HG03108 (cell line): ENCODE results near the gene FIZ1.

ENCODE experiments used
- ATAC-seq: cut with Tn5 transposase; IDR thresholded peaks from one replicate; pipeline ENCODE4 v1.9.1; 2021; ENCODE audit warnings: moderate library complexity; ENCODE audit not compliant: unreplicated experiment

Gene FIZ1

GRCh38 chr19:55635856-55636440 is 36.6 kb upstream of the FIZ1 start:
- no peak for ATAC-seq

GRCh38 chr19:55635334-55635717 is 36.0 kb upstream of the FIZ1 start:
- ATAC-seq, result no peak

GRCh38 chr19:55633861-55634260 is 34.5 kb upstream of the FIZ1 start:
- no peak for ATAC-seq

- ATAC-seq, result no peak
Observed at GRCh38 chr19:55632463-55632834, 33.1 kb upstream of the FIZ1 start.

- no peak for ATAC-seq
Observed at GRCh38 chr19:55626350-55626749, 27.0 kb upstream of the FIZ1 start.

- no peak for ATAC-seq
Observed at GRCh38 chr19:55625004-55625326, 25.6 kb upstream of the FIZ1 start.

- peak; percentile 58 for ATAC-seq
Observed at GRCh38 chr19:55624109-55625003, 25.0 kb upstream of the FIZ1 start, which contains the start of gene ZNF784. Gene ZNF784, minus strand, starts transcription at chr19:55624566. Its CDS starts 5 bp downstream, at chr19:55624561.

GRCh38 chr19:55623561-55623960 is 24.2 kb upstream of the FIZ1 start:
- ATAC-seq, result no peak

- no peak for ATAC-seq
Observed at GRCh38 chr19:55623130-55623529, 23.8 kb upstream of the FIZ1 start.

GRCh38 chr19:55622242-55622969 is 23.1 kb upstream of the FIZ1 start:
- ATAC-seq, result no peak

- ATAC-seq, result no peak
Observed at GRCh38 chr19:55621673-55622231, 22.4 kb upstream of the FIZ1 start.

- ATAC-seq, result no peak
Observed at GRCh38 chr19:55621205-55621672, 21.9 kb upstream of the FIZ1 start.

- ATAC-seq, result no peak
Observed at GRCh38 chr19:55620410-55621204, 21.3 kb upstream of the FIZ1 start.

GRCh38 chr19:55619286-55619685 is 20.0 kb upstream of the FIZ1 start:
- no peak for ATAC-seq

GRCh38 chr19:55618426-55618825 is 19.1 kb upstream of the FIZ1 start:
- no peak for ATAC-seq

- no peak for ATAC-seq
Observed at GRCh38 chr19:55617426-55617825, 18.1 kb upstream of the FIZ1 start.

- no peak for ATAC-seq
Observed at GRCh38 chr19:55616395-55616875, 17.1 kb upstream of the FIZ1 start.

- no peak for ATAC-seq
Observed at GRCh38 chr19:55615543-55616394, 16.5 kb upstream of the FIZ1 start.

GRCh38 chr19:55614711-55615542 is 15.6 kb upstream of the FIZ1 start:
- ATAC-seq, result no peak
